Testis (tissue), 2 donors: ENCODE data around the gene CLIP3.

Source experiments
- POLR2A ChIP-seq: fragments of 450-650 bp; IDR thresholded peaks from one replicate; pipeline ENCODE4 v1.6.1; 2017; ENCODE audit warnings: antibody characterized with exemption, mild to moderate bottlenecking, moderate library complexity
- TF ChIP-seq, protein P1 (sequence below), 3 experiments: fragments of 450-650 bp in 2 of 3; fragments of 200-600 bp in 1 of 3; sonication (generic) in 1 of 3; IDR thresholded peaks; one replicate each; pipeline ENCODE4 v1.5.1; 2016 to 2019; ENCODE audit warnings: antibody characterized with exemption in 3 of 3, mild to moderate bottlenecking in 2 of 3, moderate library complexity in 1 of 3

- TF ChIP-seq, protein P1, sequence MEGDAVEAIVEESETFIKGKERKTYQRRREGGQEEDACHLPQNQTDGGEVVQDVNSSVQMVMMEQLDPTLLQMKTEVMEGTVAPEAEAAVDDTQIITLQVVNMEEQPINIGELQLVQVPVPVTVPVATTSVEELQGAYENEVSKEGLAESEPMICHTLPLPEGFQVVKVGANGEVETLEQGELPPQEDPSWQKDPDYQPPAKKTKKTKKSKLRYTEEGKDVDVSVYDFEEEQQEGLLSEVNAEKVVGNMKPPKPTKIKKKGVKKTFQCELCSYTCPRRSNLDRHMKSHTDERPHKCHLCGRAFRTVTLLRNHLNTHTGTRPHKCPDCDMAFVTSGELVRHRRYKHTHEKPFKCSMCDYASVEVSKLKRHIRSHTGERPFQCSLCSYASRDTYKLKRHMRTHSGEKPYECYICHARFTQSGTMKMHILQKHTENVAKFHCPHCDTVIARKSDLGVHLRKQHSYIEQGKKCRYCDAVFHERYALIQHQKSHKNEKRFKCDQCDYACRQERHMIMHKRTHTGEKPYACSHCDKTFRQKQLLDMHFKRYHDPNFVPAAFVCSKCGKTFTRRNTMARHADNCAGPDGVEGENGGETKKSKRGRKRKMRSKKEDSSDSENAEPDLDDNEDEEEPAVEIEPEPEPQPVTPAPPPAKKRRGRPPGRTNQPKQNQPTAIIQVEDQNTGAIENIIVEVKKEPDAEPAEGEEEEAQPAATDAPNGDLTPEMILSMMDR (IDR thresholded peaks at IDR 0.05) = no peak
- no peak for TF ChIP-seq POLR2A
These were observed 40.8 kb downstream of the CLIP3 start for GRCh38 chr19:35991731-35992450.
